Upper lobe of right lung (tissue), 1 donor: Measurements from ENCODE around the gene STAB2. TPM values are rescaled to one million over a fixed set of nuclear protein-coding genes. Genes with fewer than 3 reads are reported as not detected.
"Not testable (repeated sequence)": the region's sequence is repeated elsewhere in the genome, so short reads cannot be mapped to it uniquely, and the experiment has no call there.

ENCODE experiments used
- ATAC-seq: fragments of 200-7000 bp; cut with Tn5 transposase; one replicate; pipeline ENCODE4 v1.9.1; 2020; ENCODE audit warnings: mild to moderate bottlenecking, moderate library complexity
- DNase-seq: peaks from one replicate; pipeline ENCODE4 v3.0.0-alpha.2; 2020
- H3K27ac ChIP-seq: fragments of 200-600 bp; one replicate; pipeline ENCODE4 v1.8.0; 2022
- H3K27me3 ChIP-seq: fragments of 200-600 bp; one replicate; pipeline ENCODE4 v1.8.0; 2022; ENCODE audit warnings: mild to moderate bottlenecking
- H3K36me3 ChIP-seq: fragments of 200-600 bp; one replicate; pipeline ENCODE4 v1.8.0; 2022
- H3K4me1 ChIP-seq: fragments of 200-600 bp; one replicate; pipeline ENCODE4 v1.8.0; 2022
- H3K4me3 ChIP-seq: fragments of 200-600 bp; one replicate; pipeline ENCODE4 v1.8.0; 2022; ENCODE audit warnings: mild to moderate bottlenecking
- H3K9me3 ChIP-seq: fragments of 200-600 bp; one replicate; pipeline ENCODE4 v1.8.0; 2022
- intact Hi-C: fragments of 100-400 bp; cut with DNase I; formaldehyde crosslinking; loops from one replicate; pipeline ENCODE4 v1.11.0; 2022
- total RNA-seq: library from RNA; stranded (reverse); fragmentation: NEBNext Ultra II Directional; extraction: Animal tissue kit (Norgen Biotek cat#: 25700); gene quantifications from one replicate; pipeline ENCODE4 v1.2.1, GENCODE V29; 2021
- TF ChIP-seq, protein P1 (sequence below): fragments of 200-600 bp; IDR thresholded peaks from one replicate; pipeline ENCODE4 v1.8.0; 2022; ENCODE audit warnings: antibody characterized with exemption
- donor health status: DM: no; HTN: yes; CAD: no; lungs with severe emphysema.

Gene STAB2
- total RNA-seq, 1 donor from 2014 or later, result 2.6 TPM

DNA sequence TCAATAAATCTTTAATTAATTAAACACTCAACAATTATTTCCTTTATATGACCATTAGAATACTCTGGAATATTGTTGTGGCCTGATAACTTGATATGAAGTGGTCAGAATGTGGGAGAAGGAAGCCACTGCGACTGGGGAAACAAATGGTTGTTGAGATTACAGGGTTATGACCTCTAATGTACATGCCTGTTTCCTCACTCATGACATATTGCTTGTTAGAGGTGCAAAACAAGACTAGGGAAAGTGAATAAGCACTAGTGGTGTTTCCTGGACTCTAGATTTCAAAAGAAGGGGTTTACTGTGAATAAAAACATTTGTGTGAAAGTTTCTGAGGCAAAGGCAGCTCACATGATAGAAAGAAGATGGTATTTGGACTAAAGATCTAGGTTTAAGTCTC lies 53.3 kb downstream of the STAB2 start:
- Histone ChIP-seq H3K36me3 (no peaks in the 10 kb centered on the region), H3K4me1 (no peaks in the 10 kb centered on the region), H3K4me3 (no peak overlapping the region), H3K27me3 (no peaks in the 10 kb centered on the region), H3K27ac (no peak overlapping the region), H3K9me3 (no peaks in the 10 kb centered on the region)
- TF ChIP-seq, protein P1, sequence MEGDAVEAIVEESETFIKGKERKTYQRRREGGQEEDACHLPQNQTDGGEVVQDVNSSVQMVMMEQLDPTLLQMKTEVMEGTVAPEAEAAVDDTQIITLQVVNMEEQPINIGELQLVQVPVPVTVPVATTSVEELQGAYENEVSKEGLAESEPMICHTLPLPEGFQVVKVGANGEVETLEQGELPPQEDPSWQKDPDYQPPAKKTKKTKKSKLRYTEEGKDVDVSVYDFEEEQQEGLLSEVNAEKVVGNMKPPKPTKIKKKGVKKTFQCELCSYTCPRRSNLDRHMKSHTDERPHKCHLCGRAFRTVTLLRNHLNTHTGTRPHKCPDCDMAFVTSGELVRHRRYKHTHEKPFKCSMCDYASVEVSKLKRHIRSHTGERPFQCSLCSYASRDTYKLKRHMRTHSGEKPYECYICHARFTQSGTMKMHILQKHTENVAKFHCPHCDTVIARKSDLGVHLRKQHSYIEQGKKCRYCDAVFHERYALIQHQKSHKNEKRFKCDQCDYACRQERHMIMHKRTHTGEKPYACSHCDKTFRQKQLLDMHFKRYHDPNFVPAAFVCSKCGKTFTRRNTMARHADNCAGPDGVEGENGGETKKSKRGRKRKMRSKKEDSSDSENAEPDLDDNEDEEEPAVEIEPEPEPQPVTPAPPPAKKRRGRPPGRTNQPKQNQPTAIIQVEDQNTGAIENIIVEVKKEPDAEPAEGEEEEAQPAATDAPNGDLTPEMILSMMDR, result no peak
- no peak for ATAC-seq
- intact Hi-C loops, result no loop called here
- DNase-seq, result no peak

DNA sequence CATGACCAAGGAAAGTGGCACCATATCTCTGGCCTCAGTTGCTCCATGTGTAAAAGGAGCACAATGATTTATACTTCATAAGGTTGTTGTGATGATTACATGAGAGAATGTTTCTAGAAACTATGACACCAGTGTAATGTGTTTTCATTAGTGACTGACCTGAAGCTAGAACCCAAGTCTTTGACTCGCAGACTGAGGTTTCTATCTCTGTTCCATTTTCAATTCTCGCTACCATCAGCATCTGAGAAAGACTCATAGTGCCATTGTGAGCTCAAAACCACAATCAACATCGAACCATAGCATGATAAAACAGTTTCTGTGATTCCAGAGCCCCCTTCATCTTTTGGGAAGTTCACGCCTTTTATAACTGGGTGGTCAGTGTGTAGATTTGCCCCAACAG lies 53.8 kb downstream of the STAB2 start:
- DNase-seq (no peak), ATAC-seq (no peak)
- Histone ChIP-seq H3K4me1 (no peaks in the 10 kb centered on the region), H3K4me3 (no peak overlapping the region), H3K27me3 (no peaks in the 10 kb centered on the region), H3K27ac (no peak overlapping the region), H3K36me3 (no peaks in the 10 kb centered on the region), H3K9me3 (no peaks in the 10 kb centered on the region)
- intact Hi-C loops, result no loop called here
- TF ChIP-seq, protein P1, result no peak

DNA sequence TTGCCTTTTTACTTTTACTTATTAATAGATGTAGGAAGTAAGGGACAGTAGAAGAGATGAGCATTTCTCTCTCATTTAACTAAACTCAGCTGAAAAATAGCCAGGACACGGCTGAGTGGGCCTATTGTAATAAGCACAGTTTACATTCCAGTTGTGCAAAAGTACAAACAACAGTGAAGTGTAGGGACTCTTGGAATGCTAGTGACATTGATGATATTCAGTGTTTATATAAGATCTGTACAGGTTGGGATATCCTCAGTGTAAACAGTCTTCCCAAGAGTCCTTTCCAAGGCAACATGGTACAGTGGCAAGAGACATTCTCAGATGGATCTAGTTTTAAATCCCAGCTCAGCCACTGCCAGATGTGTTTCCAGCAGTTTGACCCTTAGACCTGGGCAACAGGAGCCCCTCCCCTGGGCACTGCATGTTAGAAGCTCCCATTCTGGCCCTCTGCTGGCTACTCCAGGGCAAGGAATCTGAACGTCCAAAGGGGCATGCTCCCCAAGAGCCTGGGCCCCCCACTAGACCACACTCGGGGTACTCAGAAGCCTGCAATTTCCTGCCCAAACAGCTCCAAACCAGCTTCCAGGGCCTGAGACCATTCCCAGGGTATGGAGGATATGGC lies 55.3 kb downstream of the STAB2 start:
- intact Hi-C loops, result no loop called here
- H3K4me3 ChIP-seq, result no peak overlapping the region
- no peaks in the 10 kb centered on the region for H3K36me3 ChIP-seq
- no peaks in the 10 kb centered on the region for H3K9me3 ChIP-seq
- TF ChIP-seq, protein P1, result no peak
- DNase-seq (no peak), ATAC-seq (no peak)
- no peaks in the 10 kb centered on the region for H3K4me1 ChIP-seq
- no peak overlapping the region for H3K27ac ChIP-seq
- no peaks in the 10 kb centered on the region for H3K27me3 ChIP-seq

DNA sequence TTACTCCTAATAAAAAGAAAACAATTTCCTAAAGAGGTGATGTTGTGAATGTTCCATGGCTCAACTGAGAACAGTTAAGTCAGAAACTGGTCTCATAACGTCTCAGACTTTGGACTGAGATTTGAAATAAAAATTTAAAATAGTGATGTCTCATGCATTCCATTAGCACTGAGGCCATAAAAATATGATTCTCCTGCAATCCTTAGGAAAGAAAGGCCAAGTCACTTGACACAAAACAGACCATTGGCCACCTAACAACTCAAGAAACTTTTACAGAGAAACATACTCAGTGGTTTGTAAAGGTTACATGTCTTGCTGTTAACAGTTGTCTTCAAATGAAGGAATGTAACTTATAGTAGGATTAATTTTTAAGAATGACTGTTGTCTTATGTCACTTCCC lies 58.1 kb downstream of the STAB2 start:
- no peaks in the 10 kb centered on the region for H3K36me3 ChIP-seq
- no peaks in the 10 kb centered on the region for H3K9me3 ChIP-seq
- TF ChIP-seq, protein P1, result no peak
- ATAC-seq (no peak), DNase-seq (no peak)
- no peak overlapping the region for H3K27ac ChIP-seq
- no peak overlapping the region for H3K4me3 ChIP-seq
- no peaks in the 10 kb centered on the region for H3K4me1 ChIP-seq
- no peaks in the 10 kb centered on the region for H3K27me3 ChIP-seq
- intact Hi-C loops, result no loop called here

DNA sequence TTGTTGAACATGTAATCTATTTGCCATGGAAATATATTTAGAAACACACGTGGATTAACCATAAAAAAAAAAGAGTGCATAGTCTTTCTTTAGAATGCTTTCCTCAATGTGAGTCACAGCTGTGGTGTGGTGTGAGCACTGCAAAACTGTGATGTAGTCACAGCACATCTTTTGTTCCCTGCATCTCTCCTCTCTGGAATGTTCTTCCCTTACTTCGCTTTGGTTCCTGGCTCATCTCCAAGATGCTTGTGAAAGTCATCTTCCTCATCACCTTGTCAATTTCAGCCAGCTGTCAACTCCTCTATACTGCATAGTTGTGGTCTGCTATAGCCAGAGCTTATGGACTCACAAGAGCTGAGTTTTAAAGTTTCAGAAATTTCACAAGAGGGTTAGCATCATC lies 60.2 kb downstream of the STAB2 start:
- TF ChIP-seq, protein P1, result no peak
- Histone ChIP-seq H3K4me3 (no peak overlapping the region), H3K36me3 (no peaks in the 10 kb centered on the region), H3K9me3 (no peaks in the 10 kb centered on the region), H3K27ac (no peak overlapping the region), H3K27me3 (no peaks in the 10 kb centered on the region), H3K4me1 (no peaks in the 10 kb centered on the region)
- ATAC-seq (no peak), DNase-seq (no peak)
- intact Hi-C loops, result no loop called here

DNA sequence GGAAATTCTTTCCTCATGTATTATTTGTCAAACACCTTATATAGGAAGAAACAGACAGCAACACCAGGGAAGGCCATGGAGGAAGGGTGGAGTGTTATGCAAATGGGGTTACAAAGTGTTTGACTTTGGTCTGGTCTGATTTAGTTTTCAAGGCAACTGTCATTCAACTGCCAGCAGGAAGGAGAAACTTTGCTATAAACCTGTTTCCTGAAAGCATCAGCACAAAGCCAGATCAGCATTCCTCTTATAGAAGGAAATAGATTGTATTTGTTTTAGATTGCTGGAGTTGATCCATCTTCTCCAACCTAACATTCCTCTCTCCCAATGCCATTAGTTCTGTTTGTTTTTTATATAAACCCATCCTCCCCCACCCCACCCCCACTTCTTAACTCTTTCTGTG lies 65.7 kb downstream of the STAB2 start:
- DNase-seq (no peak), ATAC-seq (no peak)

DNA sequence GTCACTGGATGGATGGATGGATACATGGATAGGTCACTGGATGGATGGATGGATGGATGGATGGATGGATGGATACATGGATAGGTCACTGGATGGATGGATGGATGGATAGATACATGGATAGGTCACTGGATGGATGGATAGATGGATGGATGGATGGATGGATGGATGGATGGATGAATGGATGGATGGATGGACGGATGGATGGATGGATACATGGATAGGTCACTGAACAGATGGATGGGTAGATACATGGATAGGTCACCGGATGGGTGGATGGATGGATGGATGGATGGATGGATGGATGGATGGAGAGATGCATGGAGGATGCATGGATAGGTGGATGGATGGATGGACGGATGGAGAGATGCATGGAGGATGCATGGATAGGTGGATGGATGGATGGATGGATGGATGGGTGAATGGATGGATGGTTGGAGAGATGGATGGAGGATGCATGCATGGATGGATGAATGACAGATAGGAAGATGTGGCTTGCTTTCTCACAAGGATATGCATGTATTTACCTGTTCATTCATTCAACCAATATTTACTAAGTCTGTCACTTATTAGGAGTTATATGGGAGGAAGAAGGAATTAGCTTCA lies 66.6 kb downstream of the STAB2 start:
- H3K27ac ChIP-seq, H3K4me1 ChIP-seq, H3K9me3 ChIP-seq, ATAC-seq, H3K27me3 ChIP-seq, H3K4me3 ChIP-seq, intact Hi-C loops, DNase-seq, H3K36me3 ChIP-seq: not testable (repeated sequence)

More for the DNA sequence above, 65.7 kb downstream of the STAB2 start:
- no peak overlapping the region for H3K27ac ChIP-seq
- H3K4me3 ChIP-seq, result no peak overlapping the region
- H3K36me3 ChIP-seq, result no peaks in the 10 kb centered on the region
- no peaks in the 10 kb centered on the region for H3K27me3 ChIP-seq
- no peaks in the 10 kb centered on the region for H3K9me3 ChIP-seq
- TF ChIP-seq, protein P1, result no peak
- intact Hi-C loops, result no loop called here
- no peaks in the 10 kb centered on the region for H3K4me1 ChIP-seq
